Tibial artery (tissue), 4 donors: ENCODE data around the gene TMEM132C.

Source experiments
- DNase-seq, 2 donors: peaks; one replicate each; pipeline ENCODE4 v3.0.0-alpha.2; 2019
- H3K27ac ChIP-seq, 2 donors: fragments of 200-600 bp; sonication (generic) in 1 of 2; 1 replicate in 1 of 2; 2 replicates in 1 of 2; pipeline ENCODE4 v1.5.1; 2018 to 2019; ENCODE audit warnings: mild to moderate bottlenecking in 1 of 2
- H3K27me3 ChIP-seq, 2 donors: fragments of 200-600 bp; sonication (generic) in 1 of 2; one replicate each; pipeline versions ENCODE4 v1.5.1 to v1.6.0; 2016 to 2019
- H3K36me3 ChIP-seq, 3 donors: fragments of 200-600 bp; sonication (generic) in 2 of 3; one replicate each; pipeline ENCODE4 v1.5.1; 2016 to 2019; ENCODE audit warnings: mild to moderate bottlenecking in 2 of 3
- H3K4me1 ChIP-seq, 4 donors: fragments of 200-600 bp; sonication (generic) in 2 of 4; 1 replicate in 3 of 4; 2 replicates in 1 of 4; pipeline ENCODE4 v1.5.1; 2016 to 2019
- H3K4me3 ChIP-seq, 2 donors: fragments of 200-600 bp; sonication (generic) in 1 of 2; 1 replicate in 1 of 2; 2 replicates in 1 of 2; pipeline ENCODE4 v1.5.1; 2018 to 2019; ENCODE audit warnings: mild to moderate bottlenecking in 2 of 2
- H3K9me3 ChIP-seq, 3 donors: fragments of 200-600 bp; sonication (generic) in 1 of 3; one replicate each; pipeline ENCODE4 v1.5.1; 2016 to 2019
- intact Hi-C: fragments of 100-400 bp; cut with DNase I; formaldehyde crosslinking; loops from one replicate; pipeline ENCODE4 v1.15.0; 2023; ENCODE audit warnings: low total_unique reads
- TF ChIP-seq, protein P1 (sequence below), 2 experiments: fragments of 200-600 bp in 1 of 2; fragments of 450-650 bp in 1 of 2; IDR thresholded peaks; one replicate each; pipeline ENCODE4 v1.5.1; 2017 to 2019; ENCODE audit warnings: antibody characterized with exemption in 2 of 2, mild to moderate bottlenecking in 1 of 2, moderate library complexity in 1 of 2

Gene TMEM132C

DNA sequence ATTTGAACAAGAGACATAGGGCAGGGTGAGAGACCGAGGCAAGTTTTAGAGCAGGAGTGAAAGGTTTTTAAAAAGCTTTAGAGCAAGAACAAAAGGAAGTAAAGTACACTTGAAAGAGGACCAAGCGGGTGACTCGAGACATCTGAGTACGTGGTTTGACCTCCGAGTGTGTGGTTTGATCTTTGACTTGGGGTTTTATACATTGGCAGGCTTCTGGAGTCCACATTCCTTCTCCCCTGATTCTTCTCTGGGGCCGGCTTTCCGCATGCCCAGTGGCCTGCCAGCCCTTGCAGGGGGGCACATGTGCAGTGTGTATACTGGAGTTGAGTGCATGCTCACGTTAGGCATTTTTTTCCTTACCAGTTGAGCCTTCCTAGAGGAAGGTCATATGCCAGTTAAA, 460.5 kb downstream of the TMEM132C start:
- no peaks in the 10 kb centered on the region for H3K36me3 ChIP-seq
- DNase-seq, result no peak
- no peak overlapping the region for H3K4me3 ChIP-seq
- no peaks in the 10 kb centered on the region for H3K4me1 ChIP-seq
- H3K27ac ChIP-seq, result no peak overlapping the region
- no peaks in the 10 kb centered on the region for H3K27me3 ChIP-seq
- intact Hi-C loops, result no loop called here
- H3K9me3 ChIP-seq, result no peaks in the 10 kb centered on the region
- TF ChIP-seq, protein P1, sequence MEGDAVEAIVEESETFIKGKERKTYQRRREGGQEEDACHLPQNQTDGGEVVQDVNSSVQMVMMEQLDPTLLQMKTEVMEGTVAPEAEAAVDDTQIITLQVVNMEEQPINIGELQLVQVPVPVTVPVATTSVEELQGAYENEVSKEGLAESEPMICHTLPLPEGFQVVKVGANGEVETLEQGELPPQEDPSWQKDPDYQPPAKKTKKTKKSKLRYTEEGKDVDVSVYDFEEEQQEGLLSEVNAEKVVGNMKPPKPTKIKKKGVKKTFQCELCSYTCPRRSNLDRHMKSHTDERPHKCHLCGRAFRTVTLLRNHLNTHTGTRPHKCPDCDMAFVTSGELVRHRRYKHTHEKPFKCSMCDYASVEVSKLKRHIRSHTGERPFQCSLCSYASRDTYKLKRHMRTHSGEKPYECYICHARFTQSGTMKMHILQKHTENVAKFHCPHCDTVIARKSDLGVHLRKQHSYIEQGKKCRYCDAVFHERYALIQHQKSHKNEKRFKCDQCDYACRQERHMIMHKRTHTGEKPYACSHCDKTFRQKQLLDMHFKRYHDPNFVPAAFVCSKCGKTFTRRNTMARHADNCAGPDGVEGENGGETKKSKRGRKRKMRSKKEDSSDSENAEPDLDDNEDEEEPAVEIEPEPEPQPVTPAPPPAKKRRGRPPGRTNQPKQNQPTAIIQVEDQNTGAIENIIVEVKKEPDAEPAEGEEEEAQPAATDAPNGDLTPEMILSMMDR (IDR thresholded peaks at IDR 0.05), result no peak

- no peak overlapping the region for H3K27ac ChIP-seq
- no peak for DNase-seq
- H3K36me3 ChIP-seq, result no peaks in the 10 kb centered on the region
- intact Hi-C loops, result no loop called here
- H3K27me3 ChIP-seq, result no peaks in the 10 kb centered on the region
- TF ChIP-seq, protein P1 (IDR thresholded peaks at IDR 0.05), result no peak
- H3K9me3 ChIP-seq, result no peaks in the 10 kb centered on the region
- no peak overlapping the region for H3K4me3 ChIP-seq
- no peaks in the 10 kb centered on the region for H3K4me1 ChIP-seq
Observed at GRCh38 chr12:128727999-128728398, 461.0 kb downstream of the TMEM132C start.

GRCh38 chr12:128729628-128730121, 462.7 kb downstream of the TMEM132C start:
- Histone ChIP-seq H3K36me3 (no peaks in the 10 kb centered on the region), H3K27me3 (no peaks in the 10 kb centered on the region), H3K4me3 (no peak overlapping the region), H3K27ac (no peak overlapping the region), H3K4me1 (no peaks in the 10 kb centered on the region), H3K9me3 (no peaks in the 10 kb centered on the region)
- DNase-seq, result no peak
- intact Hi-C loops, result no loop called here
- TF ChIP-seq, protein P1 (IDR thresholded peaks at IDR 0.05), result no peak

DNA sequence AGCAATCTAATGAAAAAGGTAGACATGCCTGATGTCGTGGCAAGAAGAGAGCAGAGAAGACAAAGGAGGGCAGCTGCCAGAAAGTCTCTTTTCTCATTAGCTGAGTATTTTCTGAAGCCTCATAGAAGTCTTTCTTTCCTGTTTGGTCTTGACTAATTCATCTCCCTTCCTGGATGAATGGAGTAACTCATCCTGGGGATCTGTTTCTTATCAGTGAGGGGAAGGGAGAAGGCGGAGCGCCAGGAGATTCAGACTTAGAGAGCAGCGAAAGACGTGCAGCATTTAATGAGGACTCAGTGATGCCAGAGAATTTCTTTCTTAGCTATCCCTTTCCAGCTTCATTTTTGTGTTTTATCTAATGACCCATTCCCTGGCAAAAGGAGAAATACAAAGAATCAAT, 467.4 kb downstream of the TMEM132C start:
- Histone ChIP-seq H3K9me3 (peaks cover 0 to 6% (median 0%) of the 10 kb centered on the region in 3 donors), H3K27ac (no peak overlapping the region), H3K27me3 (no peaks in the 10 kb centered on the region), H3K36me3 (no peaks in the 10 kb centered on the region), H3K4me1 (no peaks in the 10 kb centered on the region), H3K4me3 (no peak overlapping the region)
- intact Hi-C loops, result no loop called here
- DNase-seq, result no peak
- TF ChIP-seq, protein P1 (IDR thresholded peaks at IDR 0.05), result no peak

DNA sequence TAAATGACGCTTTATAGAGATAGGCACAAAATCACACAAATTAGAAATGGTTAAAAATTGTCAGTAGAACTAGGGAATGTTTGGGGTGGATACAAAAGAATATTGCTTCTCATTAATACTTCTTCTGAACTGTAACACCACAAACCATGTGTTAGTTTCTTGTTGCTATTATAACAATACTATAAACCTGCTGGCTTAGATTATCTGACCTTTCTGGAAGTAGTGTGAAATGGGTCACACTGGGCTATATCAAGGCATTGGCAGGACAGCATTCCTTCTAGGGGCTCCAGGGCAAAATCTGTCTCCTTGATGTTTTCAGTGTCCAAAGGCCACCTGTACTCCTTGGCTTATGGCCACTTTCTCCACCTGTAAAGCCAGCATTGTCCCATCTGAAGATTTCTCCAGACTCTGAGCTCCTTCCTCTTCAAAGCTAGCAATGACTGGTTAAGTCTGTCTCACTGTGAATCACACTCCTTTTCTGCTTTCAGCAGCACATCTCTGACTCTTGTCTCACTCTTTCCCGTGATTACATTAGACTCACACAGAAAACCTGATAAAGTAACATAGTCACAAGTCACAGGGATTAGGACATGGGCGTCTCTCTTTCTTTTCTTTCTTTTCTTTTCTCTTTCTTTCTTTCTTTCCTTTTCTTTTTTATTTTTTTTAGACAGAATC, 470.5 kb downstream of the TMEM132C start:
- no peak for DNase-seq
- no peaks in the 10 kb centered on the region for H3K4me1 ChIP-seq
- peaks cover 0 to 6% (median 0%) of the 10 kb centered on the region in 3 donors for H3K9me3 ChIP-seq
- H3K27ac ChIP-seq, result no peak overlapping the region
- no peak overlapping the region for H3K4me3 ChIP-seq
- TF ChIP-seq, protein P1 (IDR thresholded peaks at IDR 0.05), result no peak
- H3K36me3 ChIP-seq, result no peaks in the 10 kb centered on the region
- peaks cover 0 to under 1% of the 10 kb centered on the region in 2 donors for H3K27me3 ChIP-seq
- intact Hi-C loops, result no loop called here
